GM12891 (cell line): ENCODE data around the gene RXFP4.

ENCODE experiments used
- PAX5 ChIP-seq: IDR thresholded peaks from 2 replicates; pipeline ENCODE4 v1.6.1; 2011; ENCODE audit warnings: low read length, moderate library complexity, mild to moderate bottlenecking; ENCODE audit not compliant: insufficient read depth, severe bottlenecking
- POLR2A ChIP-seq: IDR thresholded peaks from 2 replicates; pipeline ENCODE4 v1.6.1; 2011; ENCODE audit warnings: low read depth, low read length, control low read depth
- POLR2AphosphoS5 ChIP-seq: IDR thresholded peaks from 2 replicates; pipeline ENCODE4 v1.6.1; 2011; ENCODE audit warnings: low read depth, low read length, control low read depth
- POU2F2 ChIP-seq: IDR thresholded peaks from 2 replicates; pipeline ENCODE4 v1.6.1; 2011; ENCODE audit warnings: low read depth, mild to moderate bottlenecking, control low read depth, low read length, moderate library complexity
- TAF1 ChIP-seq: IDR thresholded peaks from 2 replicates; pipeline ENCODE4 v1.6.1; 2011; ENCODE audit warnings: low read depth, low read length, control low read depth

DNA sequence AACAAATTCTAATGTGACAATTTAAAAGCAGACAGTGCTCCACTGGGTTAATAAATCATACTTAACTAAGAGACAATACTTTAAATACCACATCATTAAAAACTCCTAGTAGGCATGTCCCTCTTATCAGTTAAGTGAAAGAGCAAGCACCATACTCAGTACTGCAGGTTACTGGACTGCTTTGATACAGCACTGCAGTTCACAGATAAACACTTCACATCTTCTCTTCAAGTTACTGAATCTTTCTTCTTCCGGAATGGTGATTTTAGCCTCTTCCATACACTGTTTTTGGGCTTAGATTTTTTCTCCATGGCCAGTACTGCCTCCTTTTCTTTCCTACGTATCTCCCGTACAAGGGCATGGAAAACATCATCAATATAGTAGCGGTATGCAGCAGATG lies 41.3 kb upstream of the RXFP4 start:
- no peak for TF ChIP-seq POU2F2
- TF ChIP-seq POLR2AphosphoS5: no peak
- TF ChIP-seq POLR2A: no peak
- TF ChIP-seq TAF1: no peak
- TF ChIP-seq PAX5: no peak
